Measurements from ENCODE around the gene IPPK.
"Not testable (repeated sequence)": the region's sequence is repeated elsewhere in the genome, so short reads cannot be mapped to it uniquely, and the experiment has no call there.

The IPPK gene

DNA sequence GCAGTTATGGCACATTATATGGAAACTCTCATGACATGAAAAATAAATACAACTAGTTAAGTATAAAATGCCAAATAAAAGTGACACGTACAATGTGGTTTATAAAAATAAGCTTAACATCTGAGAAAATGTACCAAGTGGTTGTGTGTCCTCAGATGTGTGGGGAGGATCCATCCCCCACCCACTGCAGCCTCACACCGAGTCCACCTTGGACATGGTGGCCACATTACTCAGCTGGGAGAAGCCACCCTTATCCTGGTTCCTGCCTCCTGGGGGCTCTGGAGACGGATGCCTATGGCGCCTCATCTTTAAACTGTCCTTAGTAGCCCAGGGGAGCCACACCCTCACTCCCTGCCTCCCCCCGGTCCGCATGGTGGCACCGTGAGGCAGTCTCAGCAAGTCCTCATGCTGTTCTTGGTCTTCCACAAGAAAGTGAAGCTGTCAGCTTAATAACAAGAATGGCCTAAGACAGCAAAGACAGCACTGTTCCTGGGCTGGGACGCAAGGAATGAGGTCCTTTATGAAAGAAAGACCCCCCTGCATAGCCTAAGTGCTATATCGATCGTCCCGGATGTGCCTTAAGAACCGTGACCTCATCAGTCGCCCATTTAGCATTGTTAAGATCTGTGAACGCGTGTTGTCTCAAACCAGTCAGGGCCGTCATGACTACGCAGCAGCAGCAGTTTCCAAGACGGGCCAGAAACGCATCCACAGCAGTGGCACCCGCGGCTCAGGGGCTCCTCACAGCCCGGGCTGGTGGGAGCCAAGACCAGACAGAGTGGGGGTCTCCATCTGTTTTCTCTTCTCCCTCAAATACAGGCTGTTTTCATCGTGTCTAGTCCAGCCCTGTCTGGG is 56.4 kb downstream of the IPPK start:
- DNase-seq (ENCODE audit: low read depth): no peak

DNA sequence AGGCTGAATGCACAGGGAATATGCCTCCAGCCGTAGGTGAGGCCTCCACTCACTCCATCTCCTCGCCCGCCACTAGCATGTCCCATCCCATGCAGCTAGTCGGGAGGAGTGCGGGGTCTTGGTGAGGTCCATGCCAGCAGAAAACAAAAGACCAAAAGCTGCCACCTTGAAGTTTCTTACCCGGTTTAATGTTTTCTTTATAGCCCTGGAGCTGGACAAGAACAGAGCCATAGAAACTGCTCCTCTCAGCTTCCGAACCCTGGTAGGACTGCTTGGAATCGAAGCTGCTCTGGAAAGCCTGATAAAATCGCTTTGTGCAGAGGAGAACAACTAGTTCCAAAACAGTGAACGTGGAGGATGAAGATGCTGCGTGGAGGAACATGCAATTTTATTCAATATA is 57.1 kb downstream of the IPPK start:
- DNase-seq (ENCODE audit: low read depth): no peak

DNA sequence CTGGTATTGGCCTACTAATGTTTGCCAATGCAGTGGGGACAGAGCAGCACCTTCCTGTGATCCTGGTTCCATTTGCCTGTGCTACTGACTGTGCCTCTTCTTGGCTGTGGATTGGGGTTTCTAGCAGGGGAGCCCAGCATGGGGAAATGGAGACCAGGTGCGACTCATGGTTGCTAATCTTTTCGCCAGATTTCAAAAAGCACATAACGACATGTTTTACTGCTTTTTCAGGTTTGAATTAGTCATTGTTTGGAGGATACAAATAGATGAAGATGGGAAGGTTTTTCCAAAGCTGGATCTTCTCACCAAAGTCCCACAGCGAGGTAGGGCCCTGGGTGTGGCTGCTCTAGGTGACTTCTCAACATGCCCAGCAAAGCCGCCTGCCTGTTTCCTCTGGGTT is 57.6 kb downstream of the IPPK start:
- no peak for DNase-seq (ENCODE audit: low read depth)

DNA sequence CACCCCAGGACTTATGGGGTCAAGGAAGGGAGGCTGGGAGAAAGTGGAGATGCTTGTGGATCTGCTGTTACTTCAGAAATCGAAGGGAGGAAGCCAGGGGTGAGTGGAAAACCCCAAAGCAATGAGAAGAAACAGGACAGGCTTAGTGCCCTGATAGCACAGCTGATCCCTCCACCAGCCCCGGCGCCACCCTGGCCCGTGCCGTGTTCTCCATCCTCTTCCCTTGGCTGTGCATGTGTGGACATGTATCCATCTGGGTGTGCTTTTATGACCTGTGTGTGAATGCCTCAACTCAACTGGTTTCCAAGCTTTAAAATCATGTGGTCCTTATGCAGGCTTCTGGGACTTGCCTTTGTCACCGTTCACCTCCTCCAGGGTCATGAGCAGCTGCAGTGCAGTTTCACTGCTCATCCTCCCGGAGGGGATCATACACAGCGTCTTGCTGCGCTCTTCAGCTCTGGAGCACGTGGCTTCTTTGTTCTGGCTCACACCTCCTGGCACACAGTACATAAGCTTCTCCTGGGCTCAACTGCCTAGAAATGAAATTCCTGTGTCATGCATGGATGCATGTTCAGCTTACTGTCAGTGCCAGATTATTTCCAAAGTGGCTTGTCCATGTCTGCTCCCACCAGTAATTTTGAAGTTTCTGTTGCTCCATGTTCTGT is 58.2 kb downstream of the IPPK start:
- no peak for DNase-seq (ENCODE audit: low read depth)

DNA sequence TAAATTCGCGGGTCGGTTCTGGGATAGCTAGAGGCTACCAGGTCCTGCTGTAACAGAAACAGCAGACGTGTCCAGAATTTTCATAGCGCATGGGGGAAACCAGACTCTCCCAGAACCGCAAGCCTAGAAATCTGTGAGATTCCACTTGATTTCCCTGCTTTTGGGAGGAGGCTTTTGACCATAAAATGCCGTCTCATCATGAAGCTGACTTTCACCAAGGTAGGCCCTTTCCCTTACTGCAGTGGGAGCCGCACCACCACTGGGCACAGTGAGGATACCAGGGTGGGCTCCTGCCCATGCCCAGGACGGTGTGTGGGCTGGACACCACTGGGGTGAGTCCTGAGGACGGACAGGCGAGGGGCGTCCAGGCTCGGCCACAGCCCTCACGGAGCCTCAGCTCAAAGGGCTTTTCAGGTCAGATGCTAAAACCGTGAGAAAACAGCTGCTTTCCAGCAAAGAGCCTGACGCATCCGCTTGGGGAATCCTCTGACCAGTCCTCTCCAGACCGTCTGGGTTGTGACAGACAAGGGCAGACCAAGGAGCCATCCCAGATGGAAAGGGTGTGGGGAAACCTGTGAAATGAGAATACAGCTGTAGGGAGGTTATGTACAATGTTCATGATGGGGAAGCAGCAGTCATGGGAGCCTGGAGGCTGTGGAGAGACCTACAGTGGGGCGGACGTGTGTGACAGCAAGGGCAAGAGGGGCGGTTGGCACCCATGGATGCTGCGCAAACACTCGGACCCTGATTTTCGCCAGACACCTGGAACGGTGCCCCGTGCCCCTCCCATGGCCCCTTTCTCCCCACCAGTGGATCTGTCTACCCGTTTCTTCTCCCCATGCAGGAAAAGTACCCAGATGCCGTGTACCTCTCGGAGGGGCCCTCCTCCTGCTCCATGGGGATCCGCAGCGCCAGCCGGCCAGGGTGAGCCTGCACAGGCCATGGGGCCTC is 59.2 kb downstream of the IPPK start:
- no peak for DNase-seq (ENCODE audit: low read depth)

DNA sequence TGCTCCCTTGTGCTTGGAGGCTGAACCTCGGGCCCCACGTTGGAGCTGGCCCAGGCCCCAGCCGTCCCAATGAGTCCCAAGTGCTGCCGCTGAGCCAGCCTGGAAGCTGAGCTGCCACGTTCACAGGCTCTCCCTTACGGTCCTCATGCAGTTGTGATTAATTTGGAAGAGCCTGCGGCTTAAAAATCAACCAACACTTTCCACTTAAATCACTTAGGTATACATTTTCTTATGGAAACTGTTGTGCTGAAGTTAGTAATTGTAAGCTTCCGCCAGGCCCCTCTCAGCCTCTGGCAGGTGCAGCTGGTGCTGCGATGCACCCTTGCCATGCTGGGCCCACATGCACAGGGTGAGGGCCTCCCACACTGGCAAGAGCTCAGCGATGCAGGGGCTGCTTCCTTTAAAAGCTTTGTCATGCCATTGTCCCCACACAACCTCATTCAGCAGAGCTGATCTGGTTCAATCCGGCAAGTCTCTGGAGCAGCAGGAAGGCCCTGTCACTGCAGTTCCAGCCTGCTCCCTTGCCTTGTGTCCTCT is 61.0 kb downstream of the IPPK start:
- no peak for DNase-seq (ENCODE audit: low read depth)

DNA sequence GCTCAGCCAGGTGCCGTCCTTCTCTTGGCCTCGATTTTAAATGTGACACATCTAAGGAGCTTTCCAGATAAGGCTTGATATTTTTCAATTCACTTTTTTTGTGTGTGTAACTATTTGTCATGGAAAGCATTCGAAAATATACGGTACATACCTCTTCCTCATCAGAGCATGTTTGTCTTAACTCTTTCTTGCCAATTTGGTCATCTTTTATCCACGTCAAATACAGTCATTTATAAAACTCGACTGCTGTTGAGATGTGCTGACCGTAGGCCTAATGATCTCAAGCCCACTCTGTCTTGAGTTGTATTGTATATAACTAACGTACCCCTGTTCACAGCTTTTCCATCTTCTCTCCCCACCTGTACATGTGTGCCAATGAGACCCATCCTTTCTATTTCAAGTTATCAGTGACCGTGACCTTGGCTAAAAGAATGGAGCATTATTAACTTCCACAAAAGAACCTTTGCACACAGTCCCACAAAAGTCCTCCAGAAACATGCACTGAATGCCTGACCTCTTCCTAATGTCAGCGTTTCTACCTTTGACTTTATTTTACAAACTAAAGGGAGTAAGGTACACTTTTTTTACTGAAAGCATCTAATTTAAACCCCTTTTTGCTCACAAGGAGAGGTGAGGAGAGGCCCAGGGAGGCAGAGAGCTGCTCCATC is 61.6 kb downstream of the IPPK start:
- DNase-seq (ENCODE audit: low read depth): no peak

DNA sequence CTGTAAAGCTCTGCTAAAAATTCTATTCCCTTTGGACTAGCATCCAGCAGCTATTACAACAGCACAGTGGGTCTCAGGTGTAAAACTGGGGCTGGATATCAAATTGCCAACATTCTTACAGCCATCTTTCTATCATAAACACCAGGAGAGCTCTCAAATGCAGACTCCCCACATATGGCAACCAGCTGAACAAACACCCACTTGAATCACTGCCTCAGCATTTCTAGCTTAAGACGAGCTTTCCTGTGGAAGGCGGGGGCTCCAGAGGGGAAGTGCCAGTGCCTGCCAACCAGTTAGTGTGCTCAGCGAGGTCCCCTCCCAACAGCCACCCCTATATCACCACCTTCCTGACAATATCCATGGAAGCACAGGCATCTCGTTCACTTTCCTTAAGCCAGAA is 62.2 kb downstream of the IPPK start:
- DNase-seq (ENCODE audit: low read depth): no peak

DNA sequence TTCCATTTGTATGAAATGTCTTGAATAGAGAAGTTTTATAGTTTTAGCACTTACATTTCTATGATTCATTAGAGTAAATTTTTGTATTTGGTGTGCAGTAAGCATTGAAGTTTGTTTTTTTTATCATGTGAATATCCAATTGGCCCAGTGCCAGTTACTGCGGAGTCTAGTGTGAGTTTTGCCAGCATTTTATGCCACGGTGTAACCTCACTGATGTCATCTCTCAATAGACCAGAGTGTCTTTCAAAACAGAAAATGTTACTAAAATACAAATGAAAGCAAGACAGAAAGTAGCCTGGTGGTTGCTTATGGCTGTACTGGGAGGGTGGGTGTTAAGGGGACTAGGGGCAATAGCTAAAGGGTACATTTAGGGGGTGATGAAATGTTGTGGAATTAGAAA is 62.8 kb downstream of the IPPK start:
- DNase-seq (ENCODE audit: low read depth): no peak

DNA sequence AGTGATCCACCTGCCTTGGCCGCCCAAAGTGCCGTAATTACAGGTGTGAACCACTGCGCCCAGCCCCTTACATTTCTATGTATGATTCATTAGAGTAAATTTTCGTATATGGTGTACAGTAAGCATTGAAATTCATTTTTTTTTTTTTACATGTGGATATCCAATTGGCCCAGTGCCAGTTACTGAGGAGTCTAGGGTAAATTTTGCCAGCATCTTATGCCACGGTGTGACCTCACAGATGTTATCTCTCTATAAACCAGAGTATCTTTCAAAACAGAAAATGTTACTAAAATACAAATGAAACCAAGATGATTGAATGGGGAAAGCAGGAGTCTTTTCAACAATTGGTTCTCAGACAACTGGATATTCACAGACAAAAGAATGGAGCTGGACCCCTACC is 64.7 kb downstream of the IPPK start:
- no peak for DNase-seq (ENCODE audit: low read depth)

DNA sequence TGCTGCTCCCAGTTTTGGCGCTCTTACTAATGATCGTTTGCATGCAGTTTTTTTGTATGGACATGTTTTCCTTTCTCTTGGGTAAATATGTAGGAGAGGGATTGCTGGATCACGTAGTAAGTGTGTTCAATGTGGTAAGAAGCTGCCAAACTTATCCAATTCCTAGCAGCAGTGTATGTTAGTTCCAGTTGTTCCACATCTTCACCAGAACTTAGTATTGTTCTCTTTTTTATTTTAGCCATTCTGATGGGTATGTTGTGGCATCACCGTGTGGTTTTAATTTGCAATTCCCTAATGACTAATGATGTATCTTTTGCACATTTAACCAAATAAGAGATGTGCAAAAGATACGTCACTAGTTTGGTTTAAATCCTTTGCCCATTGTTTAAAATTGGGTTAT is 65.9 kb downstream of the IPPK start:
- no peak for DNase-seq (ENCODE audit: low read depth)

DNA sequence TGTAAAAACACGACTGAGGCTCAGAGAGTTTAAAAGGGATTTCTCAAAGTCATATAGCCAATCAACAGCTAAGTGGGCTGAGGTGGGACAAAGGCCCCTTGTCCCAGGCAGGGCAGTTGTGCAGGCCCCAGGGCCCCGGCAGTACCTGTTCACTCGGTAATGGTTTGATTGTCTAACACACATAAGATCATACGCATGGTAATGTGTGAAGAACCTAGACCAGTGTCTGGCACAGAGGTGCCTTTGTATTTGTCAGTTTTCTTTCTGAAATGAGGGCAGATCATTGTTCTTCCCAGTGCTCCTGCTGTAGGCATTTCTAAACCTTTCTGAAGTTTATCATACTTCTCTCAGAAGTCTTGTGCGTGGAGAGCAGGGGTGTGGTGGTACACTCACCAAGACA is 66.8 kb downstream of the IPPK start:
- DNase-seq (ENCODE audit: low read depth): no peak

DNA sequence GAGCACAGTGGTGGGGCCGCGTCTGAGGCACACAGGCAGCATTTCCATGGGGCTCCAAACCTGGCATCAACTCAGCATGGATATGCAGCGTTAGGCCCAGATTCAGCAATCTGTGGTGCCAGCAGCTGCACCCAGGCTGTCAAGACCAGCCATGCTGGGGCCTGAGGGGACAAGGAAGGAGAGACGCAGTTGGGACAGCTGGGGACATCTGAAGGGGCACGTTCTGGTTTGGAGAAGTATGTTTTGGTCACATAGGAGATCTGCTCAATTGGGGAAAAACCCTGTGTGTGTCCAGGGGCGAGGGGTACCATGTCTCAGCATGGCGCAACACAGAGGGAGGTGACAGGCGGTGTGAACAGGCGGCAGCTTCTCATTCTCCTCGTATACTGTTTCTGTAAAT is 67.5 kb downstream of the IPPK start:
- no peak for DNase-seq (ENCODE audit: low read depth)

DNA sequence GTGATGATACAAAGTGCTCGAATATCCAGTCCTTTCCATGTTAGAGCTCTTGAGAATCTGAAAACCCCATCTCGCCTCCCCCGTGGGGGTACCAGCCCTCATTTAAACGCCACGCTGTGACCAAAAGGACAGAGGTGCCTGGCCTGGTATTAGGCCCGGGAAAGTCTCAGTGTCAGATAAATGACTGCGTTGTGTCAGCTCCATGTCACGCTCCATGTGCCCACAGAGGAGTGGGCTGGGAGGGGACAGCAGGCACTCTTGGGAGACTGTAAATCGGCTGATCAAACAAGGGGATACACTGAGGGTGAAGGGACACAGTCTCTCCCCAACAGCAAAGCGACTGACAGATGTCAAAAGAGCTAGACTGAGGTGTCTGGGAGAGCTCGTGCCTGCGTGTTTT is 68.5 kb downstream of the IPPK start:
- DNase-seq (ENCODE audit: low read depth): no peak

DNA sequence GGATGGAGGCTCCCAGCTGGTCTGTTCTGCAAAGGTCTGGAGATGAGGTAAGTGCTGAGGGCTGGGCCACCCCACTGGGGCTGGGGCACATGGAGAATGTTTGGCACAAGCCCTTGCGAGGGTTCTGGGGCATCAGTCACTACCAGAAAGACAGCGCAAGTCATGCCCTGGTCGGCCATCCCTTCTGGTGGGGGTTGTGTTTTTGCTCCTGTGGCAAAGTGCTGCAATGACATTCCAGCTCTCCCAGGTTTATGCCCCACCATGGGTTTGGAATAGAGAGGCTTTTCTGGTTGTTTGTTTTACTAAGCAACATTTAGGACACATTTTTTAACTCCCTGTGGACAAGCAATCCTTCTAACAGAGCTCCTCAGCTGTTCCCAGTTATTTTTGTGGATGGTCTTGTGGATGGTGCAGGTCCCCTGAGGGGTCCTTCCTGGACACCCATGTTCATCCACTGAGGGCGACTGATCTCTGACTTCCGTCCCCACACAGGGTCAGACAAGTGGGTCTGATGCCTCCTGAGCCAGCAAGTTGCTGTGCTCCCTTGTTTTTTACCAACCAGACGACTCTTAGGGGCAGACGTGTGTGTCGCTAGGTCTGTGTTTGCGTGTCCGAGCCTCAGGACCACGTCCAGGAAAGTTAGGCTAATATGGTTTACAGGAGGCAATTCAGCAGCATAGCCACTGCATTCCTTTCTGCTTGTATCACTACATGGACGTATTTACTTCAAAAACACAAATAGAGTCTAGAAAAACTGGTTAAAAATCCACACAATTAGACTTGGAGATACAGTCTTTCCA is 69.3 kb downstream of the IPPK start:
- DNase-seq (ENCODE audit: low read depth): no peak

DNA sequence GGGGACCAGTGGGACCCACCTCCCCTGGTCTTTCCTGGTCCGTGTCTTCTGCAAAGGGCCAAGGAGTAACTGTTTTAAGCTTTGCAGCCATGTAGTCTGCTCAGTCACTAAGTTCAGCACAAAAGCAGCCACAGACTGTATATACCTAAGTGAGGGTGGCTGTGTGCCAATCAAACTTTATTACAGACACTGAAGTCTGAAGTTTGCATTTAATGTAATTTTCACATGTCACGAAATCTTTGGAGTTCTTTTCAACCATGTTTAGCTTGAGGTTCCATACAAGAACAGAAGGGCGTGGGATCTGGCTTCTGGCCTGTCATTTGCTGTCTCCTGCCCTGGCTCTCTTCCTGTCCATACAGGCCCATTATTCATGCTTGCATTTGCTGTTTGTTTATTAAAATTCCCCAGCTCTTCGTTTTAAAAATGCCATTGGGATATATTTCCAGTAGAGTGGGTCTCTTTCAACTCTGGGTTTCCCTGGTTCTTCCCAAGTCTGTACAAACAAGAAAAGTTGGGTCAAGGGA is 69.9 kb downstream of the IPPK start:
- no peak for DNase-seq (ENCODE audit: low read depth)

DNA sequence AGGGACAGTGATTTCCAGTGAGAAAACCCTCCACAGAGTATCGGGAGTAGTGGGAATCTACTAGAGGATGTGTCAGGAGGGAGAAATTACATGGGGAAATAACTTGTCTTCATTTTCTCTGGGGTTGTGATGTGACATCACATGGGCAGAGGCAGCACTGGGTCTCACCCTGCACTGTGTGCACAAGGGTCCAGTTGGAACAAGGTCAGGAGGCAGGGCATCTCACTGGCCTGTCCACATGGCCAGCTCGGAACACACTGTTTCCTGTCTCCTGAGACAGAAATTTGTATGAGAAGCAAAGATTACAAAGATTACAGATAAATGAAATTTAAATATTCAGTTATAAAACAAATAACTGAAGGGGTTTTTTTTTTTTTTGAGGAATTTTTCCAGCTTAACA is 71.5 kb downstream of the IPPK start:
- no peak for DNase-seq (ENCODE audit: low read depth)

DNA sequence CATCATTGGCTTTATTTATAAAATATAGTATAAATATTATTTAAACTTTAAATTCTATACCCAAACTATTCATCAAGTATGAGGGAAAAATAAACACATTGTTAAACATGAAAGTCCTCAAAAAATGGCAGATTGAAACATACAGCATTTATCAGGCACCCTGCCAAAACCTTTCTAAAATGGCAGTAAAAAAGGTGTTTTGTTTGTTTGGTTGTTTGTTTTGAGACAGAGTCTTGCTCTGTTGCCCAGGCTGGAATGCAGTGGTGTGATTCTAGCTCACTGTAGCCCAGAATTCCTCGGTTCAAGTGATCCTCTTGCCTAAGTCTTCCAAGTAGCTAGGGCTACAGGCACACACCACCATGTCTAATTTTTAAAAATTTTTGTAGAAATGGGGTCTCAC is 74.0 kb downstream of the IPPK start:
- no peak for DNase-seq (ENCODE audit: low read depth)

DNA sequence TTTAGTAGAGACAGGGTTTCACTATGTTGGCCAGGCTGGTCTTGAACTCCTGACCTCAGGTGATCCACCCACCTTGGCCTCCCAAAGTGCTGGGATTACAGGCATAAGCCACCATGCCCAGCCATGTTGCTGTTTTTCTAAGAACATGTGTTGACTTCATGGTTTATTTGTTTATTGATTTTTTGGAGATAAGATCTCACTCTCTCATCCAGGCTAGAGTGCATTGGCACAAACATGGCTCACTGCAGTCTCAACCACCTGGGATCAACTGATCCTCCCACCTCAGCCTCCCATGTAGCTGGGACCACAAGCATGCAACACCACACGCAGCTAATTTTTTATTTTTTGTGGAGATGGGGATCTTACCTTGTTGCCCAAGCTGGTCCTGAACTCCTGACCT is 74.9 kb downstream of the IPPK start:
- not testable (repeated sequence) for DNase-seq (ENCODE audit: low read depth)

DNA sequence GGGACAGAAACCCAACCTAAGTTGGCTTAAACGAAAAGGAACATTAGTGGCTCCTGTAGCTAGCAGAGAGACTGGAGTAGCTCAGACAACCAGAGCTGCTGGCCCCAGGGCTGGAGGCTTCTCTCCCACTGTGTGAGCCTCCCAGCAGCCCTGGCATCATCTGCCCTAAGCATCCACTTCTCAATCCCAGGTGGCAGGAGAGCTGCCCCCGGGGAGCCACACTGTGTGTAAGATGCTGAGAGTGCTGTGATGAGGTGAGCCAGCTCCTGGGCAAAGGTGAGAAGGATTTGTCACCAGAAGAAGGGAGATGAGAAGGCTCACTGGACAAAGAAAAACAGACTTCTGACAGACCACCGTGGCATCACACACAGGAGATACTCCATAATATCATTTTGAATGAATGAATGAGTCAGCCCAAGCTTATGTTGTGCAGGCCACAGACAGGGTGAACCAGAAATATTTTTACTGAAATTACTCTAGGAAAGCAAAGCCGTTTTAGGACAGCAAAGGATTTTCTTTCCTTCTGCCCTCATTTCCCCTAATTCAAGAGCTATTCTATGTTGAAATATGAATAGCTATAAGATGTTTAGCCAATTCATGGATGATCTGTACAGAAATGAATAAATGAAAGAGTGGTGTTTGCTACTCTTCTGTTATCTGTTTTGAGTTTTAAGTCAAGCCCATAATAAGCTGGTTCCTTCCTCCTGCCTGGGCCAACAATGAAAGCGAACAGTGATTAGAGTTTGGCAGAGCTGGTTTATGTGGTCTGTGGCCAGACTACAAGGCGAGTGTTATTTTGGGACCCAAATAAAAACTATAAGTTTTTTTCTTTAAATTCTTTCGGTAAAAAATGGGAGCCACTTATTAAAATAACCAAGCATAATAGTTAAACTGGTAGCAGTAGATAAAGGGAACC is 76.7 kb downstream of the IPPK start:
- no peak for DNase-seq (ENCODE audit: low read depth)

Data from activated T-cell treated with anti-CD3 and anti-CD28 coated beads for 1 hour (primary cell).